GM12878 (cell line): ENCODE measurements around the gene DES. TPM values are rescaled to one million over a fixed set of nuclear protein-coding genes. Genes with fewer than 3 reads are reported as not detected.

Source experiments
- ATAC-seq: fragments of 200-7000 bp; cut with Tn5 transposase; 3 replicates; pipeline ENCODE4 v1.9.1; 2020; ENCODE audit warnings: mild to moderate bottlenecking, moderate library complexity
- BruUV-seq: library from RNA; stranded (reverse); fragments of 400-500 nt; replicated peaks from 2 replicates; lab custom pipeline; 2021; lab: Mats Ljungman, UMichigan
- CTCF ChIA-PET: fragments of 300-600 bp; sonication (Branson Sonifier 250); formaldehyde crosslinking; extraction: SDS; loops from one replicate; lab custom pipeline; 2021; ENCODE audit warnings: inconsistent platforms; lab: Yijun Ruan, JAX
- POLR2A ChIA-PET: fragments of 350-600 bp; formaldehyde crosslinking; extraction: SDS; loops from one replicate; lab custom pipeline; 2021; ENCODE audit warnings: inconsistent platforms; lab: Charles Lee
- RAD21 ChIA-PET: fragments of 300-600 bp; sonication (Branson Sonifier 250); formaldehyde crosslinking; loops from one replicate; lab custom pipeline; 2023; ENCODE audit warnings: antibody characterized with exemption; ENCODE audit not compliant: unreplicated experiment; lab: Charles Lee
- SMC1A ChIA-PET: fragments of 300-600 bp; sonication (Branson Sonifier 250); formaldehyde crosslinking; loops from one replicate; lab custom pipeline; 2023; ENCODE audit not compliant: unreplicated experiment, uncharacterized antibody; lab: Charles Lee
- DNase-seq: peaks from one replicate; pipeline ENCODE4 v3.0.0-alpha.2; 2011; ENCODE audit warnings: low read depth, low spot score
- FAIRE-seq: peaks from 3 replicates; lab custom pipeline; 2011; peaks lifted over from hg19 to GRCh38; lab: Jason Lieb, UNC
- H2AFZ ChIP-seq: 2 replicates; pipeline ENCODE4 v1.6.0; 2011; ENCODE audit warnings: low read depth, low read length, control low read depth; ENCODE audit not compliant: control insufficient read depth
- H3K27ac ChIP-seq: 2 replicates; pipeline ENCODE4 v1.5.1; 2011; ENCODE audit warnings: control low read depth; ENCODE audit not compliant: control insufficient read depth, insufficient read depth
- H3K27me3 ChIP-seq, 2 experiments: replicated peaks in 1 of 2; 2 replicates each; pipeline versions ENCODE4 v1.6.0 to v1.6.1; 2011; ENCODE audit warnings: low read length in 1 of 2; ENCODE audit not compliant: control insufficient read depth in 2 of 2, insufficient read depth in 2 of 2
- H3K36me3 ChIP-seq, 2 experiments: 2 replicates each; pipeline ENCODE4 v1.5.1; 2011; ENCODE audit warnings: low read length in 1 of 2; ENCODE audit not compliant: control insufficient read depth in 2 of 2, insufficient read depth in 2 of 2
- H3K4me1 ChIP-seq: 2 replicates; pipeline ENCODE4 v1.6.1; 2011; ENCODE audit warnings: mild to moderate bottlenecking, low read length, moderate library complexity, mixed read lengths; ENCODE audit not compliant: control insufficient read depth, insufficient read depth
- H3K4me2 ChIP-seq: 2 replicates; pipeline ENCODE4 v1.6.0; 2011; ENCODE audit warnings: control low read depth; ENCODE audit not compliant: control insufficient read depth, insufficient read depth
- H3K4me3 ChIP-seq: fragments of 200-600 bp; sonication (generic); 2 replicates; pipeline ENCODE4 v1.5.1; 2016
- H3K79me2 ChIP-seq: 2 replicates; pipeline ENCODE4 v1.6.0; 2011; ENCODE audit warnings: low read length; ENCODE audit not compliant: control insufficient read depth, insufficient read depth
- H3K9ac ChIP-seq: 2 replicates; pipeline ENCODE4 v1.8.0; 2011; ENCODE audit warnings: low read length, control low read depth, mixed read lengths; ENCODE audit not compliant: control insufficient read depth, insufficient read depth
- H3K9me3 ChIP-seq: replicated peaks from 3 replicates; pipeline ENCODE4 v1.5.1; 2011; ENCODE audit warnings: mild to moderate bottlenecking, low read length; ENCODE audit not compliant: control insufficient read depth, insufficient read depth
- H4K20me1 ChIP-seq: 2 replicates; pipeline ENCODE4 v1.6.0; 2011; ENCODE audit not compliant: control insufficient read depth, insufficient read depth
- CBX3 ChIP-seq: fragments of 200-600 bp; sonication (generic); IDR thresholded peaks from 2 replicates; pipeline ENCODE4 v1.6.1; 2016; ENCODE audit warnings: low read depth, borderline replicate concordance
- CEBPB ChIP-seq, 2 experiments: fragments of 150-350 bp in 1 of 2; IDR thresholded peaks; 2 replicates each; pipeline ENCODE4 v1.6.1; 2012 to 2014; ENCODE audit warnings: low read depth in 2 of 2, low read length in 2 of 2, borderline replicate concordance in 1 of 2, inconsistent platforms in 1 of 2
- CUX1 ChIP-seq: IDR thresholded peaks from 2 replicates; pipeline ENCODE4 v1.6.1; 2012; ENCODE audit warnings: improper control_type of control experiment, low read depth, low read length; ENCODE audit not compliant: insufficient replicate concordance
- HDGF ChIP-seq: fragments of 450-650 bp; IDR thresholded peaks from 2 replicates; pipeline ENCODE4 v1.6.1; 2016; ENCODE audit warnings: antibody characterized with exemption
- MTA3 ChIP-seq: IDR thresholded peaks from 2 replicates; pipeline ENCODE4 v1.6.1; 2012; ENCODE audit warnings: low read length, inconsistent platforms, borderline replicate concordance
- NFYB ChIP-seq: IDR thresholded peaks from 2 replicates; pipeline ENCODE4 v1.6.1; 2011; ENCODE audit warnings: low read depth, mild to moderate bottlenecking, low read length, improper control_type of control experiment, moderate library complexity; ENCODE audit not compliant: insufficient read depth
- RCOR1 ChIP-seq: conservative IDR thresholded peaks from 2 replicates; pipeline ENCODE4 v1.6.1; 2012; ENCODE audit warnings: low read depth, low read length, improper control_type of control experiment
- SIN3A ChIP-seq: IDR thresholded peaks from 2 replicates; pipeline ENCODE4 v1.6.1; 2012; ENCODE audit warnings: low read depth, low read length, improper control_type of control experiment
- SUZ12 ChIP-seq: fragments of 200-600 bp; sonication (generic); IDR thresholded peaks from one replicate; pipeline ENCODE4 v1.6.1; 2018; ENCODE audit warnings: antibody characterized with exemption, mild to moderate bottlenecking; ENCODE audit not compliant: unreplicated experiment
- ZBTB11 ChIP-seq: fragments of 450-650 bp; formaldehyde crosslinking; IDR thresholded peaks from 2 replicates; pipeline ENCODE4 v1.5.0; 2022; ENCODE audit warnings: mild to moderate bottlenecking, missing genetic modification characterization
- ZBTB33 ChIP-seq: fragments of 450-650 bp; IDR thresholded peaks from 2 replicates; pipeline ENCODE4 v1.6.1; 2017; ENCODE audit warnings: mild to moderate bottlenecking
- WGBS: methylation state at CpG from one replicate; pipeline ENCODE4 v1.1.6; 2016; ENCODE audit warnings: low lambda C conversion rate; ENCODE audit not compliant: insufficient replicate concordance, insufficient coverage; ENCODE audit errors: missing lambda C conversion rate; 5-methylcytosine and 5-hydroxymethylcytosine counted together
- in situ Hi-C: fragments of 300-500 bp; cut with MboI; formaldehyde crosslinking; loops from 9 replicates; pipeline ENCODE4 v1.14.3; 2018; ENCODE audit warnings: mixed read lengths
- intact Hi-C: fragments of 100-400 bp; cut with micrococcal nuclease; formaldehyde crosslinking; loops from one replicate; pipeline ENCODE4 v1.14.2; 2022; ENCODE audit not compliant: unreplicated experiment
- polyA plus RNA-seq, 11 experiments: library from polyadenylated mRNA; depleted of rRNA in 4 of 11; unstranded in 6 of 11; stranded (reverse) in 5 of 11; fragments of >200 nt; fragmentation: Nextera tagmentation in 4 of 11; fragmentation: Illumina TruSeq in 1 of 11; extraction: Ambion mirVana in 4 of 11; extraction: Trizol in 1 of 11; gene quantifications; 1 replicate in 1 of 11; 2 replicates in 10 of 11; pipeline versions ENCODE4 v1.2.1 to v1.2.3, GENCODE V29; 2011 to 2016; ENCODE audit warnings: inconsistent platforms in 2 of 11, missing spikeins in 2 of 11, low read depth in 1 of 11
- total RNA-seq, 4 experiments: library from RNA; depleted of rRNA in 3 of 4; stranded (reverse); fragments of >200 nt in 3 of 4; fragmentation: Illumina TruSeq in 1 of 4; extraction: Trizol in 1 of 4; gene quantifications; 2 replicates each; pipeline versions ENCODE4 v1.2.1 to v1.2.3, GENCODE V29; 2013 to 2021

Gene DES
- total and polyA plus RNA-seq, 10 of the 15 experiments (the other 5 are each of a cell fraction or from before 2014, with no cell fraction given) = 0.80 TPM; not detected in 9

DNA sequence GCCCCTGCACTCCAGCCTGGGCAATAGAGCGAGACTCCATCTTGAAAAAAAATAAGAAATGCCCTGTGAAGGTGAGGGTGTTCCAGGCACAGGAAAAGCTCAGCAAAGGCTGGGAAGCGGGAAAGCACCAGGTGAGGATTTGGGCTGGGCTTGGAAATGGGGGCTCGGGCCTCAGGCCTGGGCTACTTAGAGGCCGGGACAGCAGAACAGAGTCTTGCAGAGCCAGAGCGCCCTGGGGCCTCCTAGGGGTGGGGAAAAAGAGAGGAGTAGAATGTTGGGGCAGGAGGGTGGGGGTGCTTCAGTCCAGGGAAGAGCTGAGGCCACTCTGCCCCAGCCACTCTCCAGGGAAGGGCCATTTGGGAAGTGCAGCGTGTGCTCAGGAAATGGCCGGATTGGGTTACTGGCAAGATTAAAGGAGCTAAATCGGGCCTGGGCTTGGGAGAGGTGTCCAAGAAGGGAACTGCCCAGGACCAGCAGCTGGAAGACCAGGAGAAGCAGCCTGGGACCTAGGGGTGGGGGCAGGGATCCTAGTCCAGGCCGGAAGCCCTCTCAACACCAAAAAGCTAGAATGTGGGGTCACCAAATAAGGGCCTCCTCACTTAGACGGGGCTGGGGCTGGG is 13.8 kb upstream of the DES start:
- H4K20me1 ChIP-seq = no peaks in the 10 kb centered on the region
- H3K4me3 ChIP-seq = no peak overlapping the region
- H3K9me3 ChIP-seq = no peaks in the 10 kb centered on the region
- no peak overlapping the region for H3K27ac ChIP-seq
- no peak for DNase-seq
- intact Hi-C loops = loop anchor here (5.0 kb wide), 1 partner anchor 283 kb away; no protein-coding TSS in a partner anchor
- H3K36me3 ChIP-seq = no peaks in the 10 kb centered on the region
- H3K4me1 ChIP-seq = no peaks in the 10 kb centered on the region
- H3K79me2 ChIP-seq = no peaks in the 10 kb centered on the region
- in situ Hi-C loops = loop anchor here (5.0 kb wide), 1 partner anchor 128 kb away; no protein-coding TSS in a partner anchor
- no TSS peak for BruUV-seq
- ChIA-PET CTCF (interaction anchor here (1.0 to 6.2 kb wide), 6 partner anchors 14 to 124 kb away, joined by 3 to 83 read pairs (median 6); partner anchors contain the start of gene DNPEP), SMC1A (interaction anchor here (1.1 to 1.5 kb wide), 5 partner anchors 9 to 249 kb away, joined by 3 read pairs; partner anchors contain the start of genes CHPF, GMPPA and TMEM198), POLR2A (interaction anchor here (0.5 to 0.6 kb wide), 3 partner anchors 13 to 181 kb away, joined by 3 to 5 read pairs (median 3); no protein-coding TSS in a partner anchor), RAD21 (interaction anchor here (3.3 kb wide), 1 partner anchor 125 kb away, joined by 18 read pairs; no protein-coding TSS in a partner anchor)
- 42% methylated on average over 9 of the region's 10 CpGs for WGBS
- no peak overlapping the region for H2AFZ ChIP-seq
- no peak for ATAC-seq
- no peak for FAIRE-seq
- H3K9ac ChIP-seq = no peak overlapping the region
- no peak overlapping the region for H3K4me2 ChIP-seq
- peaks cover 0 to 2% of the 10 kb centered on the region in 2 experiments; a peak in 2 of 4 replicates for H3K27me3 ChIP-seq
- no peak for TF ChIP-seq MTA3
- TF ChIP-seq CUX1 = no peak
- TF ChIP-seq ZBTB11 = no peak
- no peak for TF ChIP-seq ZBTB33
- TF ChIP-seq NFYB = no peak
- no peak for TF ChIP-seq RCOR1
- no peak for TF ChIP-seq HDGF
- TF ChIP-seq CBX3 = no peak
- no peak for TF ChIP-seq SUZ12
- no peak for TF ChIP-seq CEBPB (IDR thresholded peaks at IDR 0.05; ENCODE audit: borderline replicate concordance in 1 of 2, low read depth in 2 of 2, low read length in 2 of 2)
- TF ChIP-seq SIN3A = no peak
